ENCODE results near the gene CASP10.
"Not testable (repeated sequence)": the region's sequence is repeated elsewhere in the genome, so short reads cannot be mapped to it uniquely, and the experiment has no call there.

The CASP10 gene

GRCh38 chr2:201157694-201158093, 25.2 kb upstream of the CASP10 start:
- no peak for DNase-seq (ENCODE audit: low read depth)

GRCh38 chr2:201158111-201158929, 24.6 kb upstream of the CASP10 start:
- peak; percentile 59 for DNase-seq (ENCODE audit: low read depth)
- no peak overlapping the region for H3K4me3 ChIP-seq (ENCODE audit: low read depth, low read length)
- TF ChIP-seq CTCF (IDR thresholded peaks at IDR 0.05; ENCODE audit: low read depth, low read length, missing control alignments) = peak; percentile 67

More at GRCh38 chr2:201157694-201158093, 25.2 kb upstream of the CASP10 start:
- no peak for TF ChIP-seq CTCF (IDR thresholded peaks at IDR 0.05; ENCODE audit: low read depth, low read length, missing control alignments)
- H3K4me3 ChIP-seq (ENCODE audit: low read depth, low read length) = no peak overlapping the region

- TF ChIP-seq CTCF (IDR thresholded peaks at IDR 0.05; ENCODE audit: low read depth, low read length, missing control alignments) = no peak
- no peak for DNase-seq (ENCODE audit: low read depth)
- no peak overlapping the region for H3K4me3 ChIP-seq (ENCODE audit: low read depth, low read length)
Observed at GRCh38 chr2:201164166-201164565, 18.8 kb upstream of the CASP10 start.

- DNase-seq (ENCODE audit: low read depth) = no peak
- no peak for TF ChIP-seq CTCF (IDR thresholded peaks at IDR 0.05; ENCODE audit: low read depth, low read length, missing control alignments)
- H3K4me3 ChIP-seq (ENCODE audit: low read depth, low read length) = no peak overlapping the region
Observed at GRCh38 chr2:201167546-201167945, 15.4 kb upstream of the CASP10 start.

GRCh38 chr2:201168496-201168895, 14.4 kb upstream of the CASP10 start:
- not testable (repeated sequence) for H3K4me3 ChIP-seq (ENCODE audit: low read depth, low read length); DNase-seq (ENCODE audit: low read depth)

GRCh38 chr2:201171259-201171814, 11.6 kb upstream of the CASP10 start:
- no peak for DNase-seq (ENCODE audit: low read depth)
- no peak for TF ChIP-seq CTCF (IDR thresholded peaks at IDR 0.05; ENCODE audit: low read depth, low read length, missing control alignments)
- H3K4me3 ChIP-seq (ENCODE audit: low read depth, low read length) = no peak overlapping the region

- no peak for DNase-seq (ENCODE audit: low read depth)
- TF ChIP-seq CTCF (IDR thresholded peaks at IDR 0.05; ENCODE audit: low read depth, low read length, missing control alignments) = no peak
- H3K4me3 ChIP-seq (ENCODE audit: low read depth, low read length) = no peak overlapping the region
Observed at GRCh38 chr2:201172279-201172678, 10.7 kb upstream of the CASP10 start.

Data from GM12864 (cell line).